H1 (cell line): ENCODE measurements around the gene CADPS. TPM values are rescaled to one million over a fixed set of nuclear protein-coding genes. Genes with fewer than 3 reads are reported as not detected.

Source experiments
- CTCF ChIA-PET: fragments of 300-600 bp; sonication (Branson Sonifier 250); formaldehyde crosslinking; loops from one replicate; lab custom pipeline; 2021; ENCODE audit not compliant: partially characterized antibody; lab: Charles Lee
- POLR2A ChIA-PET: fragments of 300-600 bp; sonication (Branson Sonifier 250); formaldehyde crosslinking; loops from one replicate; lab custom pipeline; 2021; ENCODE audit warnings: inconsistent platforms; ENCODE audit not compliant: partially characterized antibody; lab: Charles Lee
- DNase-seq, 2 experiments: peaks; one replicate each; pipeline versions ENCODE4 v3.0.0 to v3.0.0-alpha.2; 2010 to 2022; ENCODE audit warnings: low spot score in 2 of 2, low read depth in 1 of 2, mixed read lengths in 1 of 2
- FAIRE-seq: peaks from 2 replicates; lab custom pipeline; 2011; peaks lifted over from hg19 to GRCh38; lab: Jason Lieb, UNC
- H2AFZ ChIP-seq: 2 replicates; pipeline ENCODE4 v1.8.1; 2012; ENCODE audit warnings: low read length, inconsistent platforms
- H2AK5ac ChIP-seq: 2 replicates; pipeline ENCODE4 v1.6.1; 2013; ENCODE audit warnings: low read depth, low read length
- H2BK120ac ChIP-seq: replicated peaks from 2 replicates; pipeline ENCODE3; 2013; ENCODE audit warnings: low read depth, low read length, inconsistent platforms
- H2BK12ac ChIP-seq: 2 replicates; pipeline ENCODE4 v1.6.1; 2013; ENCODE audit warnings: low read depth, low read length
- H2BK15ac ChIP-seq: 2 replicates; pipeline ENCODE4 v1.6.1; 2013; ENCODE audit warnings: low read length
- H2BK20ac ChIP-seq: 2 replicates; pipeline ENCODE4 v1.6.1; 2013; ENCODE audit warnings: low read length
- H2BK5ac ChIP-seq: 2 replicates; pipeline ENCODE4 v1.6.1; 2013; ENCODE audit warnings: low read depth, low read length
- H3K14ac ChIP-seq: 2 replicates; pipeline ENCODE4 v1.6.1; 2013; ENCODE audit warnings: inconsistent platforms; ENCODE audit not compliant: insufficient read length
- H3K18ac ChIP-seq: 2 replicates; pipeline ENCODE4 v1.6.1; 2013; ENCODE audit warnings: low read length; ENCODE audit errors: extremely low read depth
- H3K23ac ChIP-seq: 2 replicates; pipeline ENCODE4 v1.6.1; 2013; ENCODE audit warnings: inconsistent platforms; ENCODE audit not compliant: insufficient read length
- H3K23me2 ChIP-seq: 2 replicates; pipeline ENCODE4 v1.6.1; 2013; ENCODE audit warnings: low read depth, low read length
- H3K27ac ChIP-seq: 2 replicates; pipeline ENCODE4 v1.6.1; 2011; ENCODE audit warnings: low read depth, low read length, inconsistent platforms
- H3K27me3 ChIP-seq, 4 experiments: replicated peaks in 1 of 4; 1 replicate in 1 of 4; 2 replicates in 3 of 4; pipeline versions ENCODE4 v1.6.1 to v1.8.1; 2011 to 2013; ENCODE audit warnings: low read length in 3 of 4, mild to moderate bottlenecking in 3 of 4, inconsistent platforms in 2 of 4, mixed read lengths in 2 of 4, moderate library complexity in 1 of 4; ENCODE audit not compliant: control insufficient read depth in 3 of 4, insufficient read depth in 3 of 4; ENCODE audit errors: extremely low read depth in 1 of 4
- H3K36me3 ChIP-seq, 4 experiments: 2 replicates each; pipeline versions ENCODE4 v1.6.1 to v1.8.1; 2011 to 2013; ENCODE audit warnings: mild to moderate bottlenecking in 4 of 4, low read length in 3 of 4, moderate library complexity in 2 of 4, control low read depth in 1 of 4, inconsistent platforms in 1 of 4; ENCODE audit not compliant: insufficient read depth in 4 of 4, control insufficient read depth in 2 of 4
- H3K4ac ChIP-seq: replicated peaks from 2 replicates; pipeline ENCODE3; 2013; ENCODE audit warnings: low read length, low read depth, mixed read lengths, inconsistent platforms; ENCODE audit not compliant: insufficient read length
- H3K4me1 ChIP-seq, 4 experiments: replicated peaks in 1 of 4; 1 replicate in 1 of 4; 2 replicates in 3 of 4; pipeline versions ENCODE4 v1.6.1 to v1.8.1; 2011 to 2013; ENCODE audit warnings: low read length in 3 of 4, inconsistent platforms in 2 of 4, mixed read lengths in 1 of 4; ENCODE audit not compliant: insufficient read depth in 4 of 4, control insufficient read depth in 3 of 4
- H3K4me2 ChIP-seq, 2 experiments: 2 replicates each; pipeline versions ENCODE4 v1.6.1 to v1.8.1; 2011 to 2013; ENCODE audit warnings: low read depth in 2 of 2, low read length in 2 of 2, control low read depth in 1 of 2, inconsistent platforms in 1 of 2, mild to moderate bottlenecking in 1 of 2; ENCODE audit not compliant: insufficient read depth in 1 of 2
- H3K4me3 ChIP-seq, 4 experiments: fragments of 200-600, 300-600 bp in 1 of 4; sonication (generic), shearing (Covaris generic), sonication (Bioruptor Twin) in 1 of 4; 2 replicates each; pipeline versions ENCODE4 v1.5.1 to v1.8.1; 2011 to 2016; ENCODE audit warnings: low read length in 4 of 4, low read depth in 3 of 4, control low read depth in 2 of 4, inconsistent platforms in 2 of 4, mild to moderate bottlenecking in 2 of 4, mixed read lengths in 1 of 4, moderate library complexity in 1 of 4; ENCODE audit not compliant: insufficient read depth in 2 of 4; ENCODE audit errors: extremely low read depth in 1 of 4
- H3K56ac ChIP-seq: replicated peaks from 2 replicates; pipeline ENCODE3; 2013; ENCODE audit warnings: low read depth, mild to moderate bottlenecking, mixed read lengths, low read length, inconsistent platforms; ENCODE audit not compliant: insufficient read length
- H3K79me1 ChIP-seq: 2 replicates; pipeline ENCODE4 v1.6.1; 2013; ENCODE audit warnings: low read depth, low read length, control low read depth
- H3K79me2 ChIP-seq, 2 experiments: 2 replicates each; pipeline versions ENCODE4 v1.6.1 to v1.8.1; 2012 to 2013; ENCODE audit warnings: low read length in 2 of 2, mild to moderate bottlenecking in 2 of 2, inconsistent platforms in 1 of 2; ENCODE audit not compliant: insufficient read depth in 2 of 2, control insufficient read depth in 1 of 2
- H3K9ac ChIP-seq, 4 experiments: replicated peaks in 1 of 4; 1 replicate in 1 of 4; 2 replicates in 3 of 4; pipeline versions ENCODE4 v1.6.1 to v1.8.1; 2011 to 2013; ENCODE audit warnings: low read depth in 3 of 4, low read length in 3 of 4, control low read depth in 2 of 4, mild to moderate bottlenecking in 2 of 4, moderate library complexity in 2 of 4, inconsistent platforms in 1 of 4; ENCODE audit errors: extremely low read depth in 1 of 4
- H3K9me3 ChIP-seq, 2 experiments: 2 replicates each; pipeline versions ENCODE4 v1.6.1 to v1.8.1; 2012 to 2013; ENCODE audit warnings: mild to moderate bottlenecking in 2 of 2, moderate library complexity in 2 of 2, control low read depth in 1 of 2, inconsistent platforms in 1 of 2, low read depth in 1 of 2, low read length in 1 of 2, mixed read lengths in 1 of 2; ENCODE audit not compliant: insufficient read depth in 2 of 2
- H4K20me1 ChIP-seq, 2 experiments: replicated peaks in 1 of 2; 2 replicates each; pipeline versions ENCODE3 to v1.8.1; 2011 to 2013; ENCODE audit warnings: inconsistent platforms in 2 of 2, low read length in 2 of 2, mild to moderate bottlenecking in 1 of 2; ENCODE audit not compliant: insufficient read depth in 2 of 2, control insufficient read depth in 1 of 2
- H4K5ac ChIP-seq: 2 replicates; pipeline ENCODE4 v1.6.1; 2013; ENCODE audit warnings: low read length, low read depth, mixed read lengths, inconsistent platforms; ENCODE audit not compliant: insufficient read length
- H4K8ac ChIP-seq: 2 replicates; pipeline ENCODE4 v1.8.0; 2013; ENCODE audit warnings: mild to moderate bottlenecking, moderate library complexity, low read length, inconsistent platforms; ENCODE audit not compliant: insufficient read depth; ENCODE audit errors: extremely low read depth
- H4K91ac ChIP-seq: replicated peaks from 2 replicates; pipeline ENCODE3; 2013; ENCODE audit warnings: low read length, mixed read lengths, inconsistent platforms; ENCODE audit not compliant: insufficient read length
- CBX5 ChIP-seq: fragments of 300-800, 300-1000 bp; sonication (generic); IDR thresholded peaks from 2 replicates; pipeline ENCODE4 v1.7.1; 2016; ENCODE audit warnings: antibody characterized with exemption, low read length, low read depth
- CHD1 ChIP-seq: IDR thresholded peaks from 2 replicates; pipeline ENCODE4 v1.6.1; 2012; ENCODE audit warnings: low read depth, low read length, improper control_type of control experiment
- CREB1 ChIP-seq: IDR thresholded peaks from 2 replicates; pipeline ENCODE4 v1.6.1; 2012; ENCODE audit warnings: inconsistent platforms
- EP300 ChIP-seq, 2 experiments: IDR thresholded peaks; 1 replicate in 1 of 2; 2 replicates in 1 of 2; pipeline ENCODE4 v1.6.1; 2011 to 2012; ENCODE audit warnings: low read depth in 2 of 2, low read length in 2 of 2, mild to moderate bottlenecking in 2 of 2, borderline replicate concordance in 1 of 2, inconsistent platforms in 1 of 2, moderate library complexity in 1 of 2
- MAFK ChIP-seq: IDR thresholded peaks from 2 replicates; pipeline ENCODE4 v1.6.1; 2012; ENCODE audit warnings: low read depth, mild to moderate bottlenecking, improper control_type of control experiment, low read length
- SIRT6 ChIP-seq: IDR thresholded peaks from one replicate; pipeline ENCODE4 v1.7.1; 2012; ENCODE audit warnings: low read length, inconsistent platforms
- WGBS, 2 experiments: shearing (Covaris generic) in 1 of 2; methylation state at CpG; one replicate each; pipeline versions ENCODE4 v1.1.6 to v1.1.7; 2013 to 2015; ENCODE audit warnings: low lambda C conversion rate in 2 of 2, mixed read lengths in 2 of 2, inconsistent platforms in 1 of 2, low coverage in 1 of 2, missing lambda C conversion rate in 1 of 2; ENCODE audit not compliant: insufficient replicate concordance in 2 of 2, insufficient coverage in 1 of 2, insufficient read length in 1 of 2; ENCODE audit errors: extremely low coverage in 1 of 2, missing lambda C conversion rate in 1 of 2; 5-methylcytosine and 5-hydroxymethylcytosine counted together
- polyA plus RNA-seq, 7 experiments: library from polyadenylated mRNA; depleted of rRNA in 3 of 7; stranded (reverse) in 5 of 7; unstranded in 2 of 7; fragments of >200 nt in 5 of 7; fragments of 200-250 nt in 2 of 7; gene quantifications; 1 replicate in 5 of 7; 2 replicates in 1 of 7; 4 replicates in 1 of 7; pipeline versions ENCODE4 v1.2.1 to v1.2.3, GENCODE V29; 2011 to 2013; ENCODE audit warnings: missing spikeins in 2 of 7, mixed read lengths in 2 of 7
- total RNA-seq: library from RNA; stranded (reverse); fragmentation: NEBNext Ultra II Directional; extraction: Animal tissue kit (Norgen Biotek cat#: 25700); gene quantifications from 2 replicates; pipeline ENCODE4 v1.2.1, GENCODE V29; 2021

Gene CADPS
- total and polyA plus RNA-seq, 2 of the 8 experiments (the other 6 are each of a cell fraction or from before 2014, with no cell fraction given), result 7.1 to 10.2 TPM

DNA sequence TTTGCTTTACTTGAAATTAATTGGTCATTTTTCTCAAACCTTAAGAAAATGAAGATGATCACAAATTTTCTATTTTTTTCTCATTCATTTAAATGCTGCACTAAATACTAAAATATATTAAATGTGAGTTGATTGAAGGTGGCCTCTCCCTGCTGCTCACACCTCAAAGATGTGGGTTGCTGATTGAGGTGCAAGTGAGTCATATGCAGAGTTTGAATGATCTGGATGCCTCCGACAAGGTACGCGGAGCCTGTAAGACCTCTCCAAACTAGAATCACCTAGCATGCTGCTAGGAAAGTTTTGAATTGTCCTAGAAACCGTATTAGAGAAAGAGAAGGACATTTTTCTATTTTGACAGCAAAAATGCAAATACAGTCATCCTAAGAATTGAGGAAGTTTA lies 290.6 kb downstream of the CADPS start:
- CTCF ChIA-PET, result no interaction called here
- TF ChIP-seq SIRT6 (no peak), CBX5 (no peak), CHD1 (no peak), CREB1 (no peak), EP300 (IDR thresholded peaks at IDR 0.05; ENCODE audit: borderline replicate concordance in 1 of 2, low read depth in 2 of 2, low read length in 2 of 2) (no peak), MAFK (no peak)

More for the DNA sequence above, 290.6 kb downstream of the CADPS start:
- WGBS, 2 experiments, result 96% methylated on average over 4 of the region's 4 CpGs; no CpG with 5 or more reads in 1 of the 2 experiments
- no peak overlapping the region for H2BK12ac ChIP-seq
- H3K79me1 ChIP-seq, result no peaks in the 10 kb centered on the region
- no peak overlapping the region for H2AFZ ChIP-seq
- H3K36me3 ChIP-seq, result no peaks in the 10 kb centered on the region; a peak in 1 of 8 replicates
- no peak overlapping the region for H3K18ac ChIP-seq
- FAIRE-seq, result no peak
- H2AK5ac ChIP-seq, result no peak overlapping the region
- POLR2A ChIA-PET, result no interaction called here
- no peaks in the 10 kb centered on the region for H4K20me1 ChIP-seq
- H2BK15ac ChIP-seq, result no peak overlapping the region
- H4K5ac ChIP-seq, result no peak overlapping the region
- H3K23me2 ChIP-seq, result no peaks in the 10 kb centered on the region
- no peak overlapping the region for H2BK5ac ChIP-seq
- H3K4ac ChIP-seq, result no peak overlapping the region
- H2BK120ac ChIP-seq, result no peak overlapping the region
- H3K23ac ChIP-seq, result no peak overlapping the region
- 0 out of 4 replicates have a peak, but pooled peaks cover 0 to 2% of the 10 kb centered on the region in 2 experiments for H3K9me3 ChIP-seq
- no peaks in the 10 kb centered on the region for H3K4me1 ChIP-seq
- no peak overlapping the region for H3K27ac ChIP-seq
- H4K8ac ChIP-seq, result no peak overlapping the region
- no peak overlapping the region for H3K14ac ChIP-seq
- H3K79me2 ChIP-seq, result no peaks in the 10 kb centered on the region
- H3K56ac ChIP-seq, result no peak overlapping the region
- H3K9ac ChIP-seq, result no peak overlapping the region
- no peak for DNase-seq
- H4K91ac ChIP-seq, result no peak overlapping the region
- H3K27me3 ChIP-seq, result no peaks in the 10 kb centered on the region
- H2BK20ac ChIP-seq, result no peak overlapping the region
- no peak overlapping the region for H3K4me3 ChIP-seq
- H3K4me2 ChIP-seq, result no peak overlapping the region
